Activated T-cell treated with anti-CD3 and anti-CD28 coated beads, Interleukin-2, amount 50 U/mL, for 48 hours (primary cell): ENCODE results near the gene ARHGAP18.
"Not testable (repeated sequence)": the region's sequence is repeated elsewhere in the genome, so short reads cannot be mapped to it uniquely, and the experiment has no call there.

Experiments used
- DNase-seq, 2 experiments: peaks; one replicate each; pipeline ENCODE4 v3.0.0-alpha.2; 2020

The ARHGAP18 gene

GRCh38 chr6:129607581-129608186, 102.3 kb downstream of the ARHGAP18 start:
- DNase-seq, result no peak

- no peak for DNase-seq
Observed at GRCh38 chr6:129606664-129607063, 103.3 kb downstream of the ARHGAP18 start.

GRCh38 chr6:129605967-129606366, 104.0 kb downstream of the ARHGAP18 start:
- DNase-seq, result no peak

GRCh38 chr6:129605095-129605494, 104.9 kb downstream of the ARHGAP18 start:
- no peak for DNase-seq

GRCh38 chr6:129604321-129604720, 105.7 kb downstream of the ARHGAP18 start:
- no peak for DNase-seq

- DNase-seq, result no peak
Observed at GRCh38 chr6:129603741-129604140, 106.2 kb downstream of the ARHGAP18 start.

- DNase-seq, result no peak
Observed at GRCh38 chr6:129601323-129601722, 108.7 kb downstream of the ARHGAP18 start.

GRCh38 chr6:129599467-129599866, 110.5 kb downstream of the ARHGAP18 start:
- no peak for DNase-seq

GRCh38 chr6:129598244-129599187, 111.5 kb downstream of the ARHGAP18 start:
- DNase-seq, result no peak

- no peak for DNase-seq
Observed at GRCh38 chr6:129597023-129597713, 112.8 kb downstream of the ARHGAP18 start.

- no peak for DNase-seq
Observed at GRCh38 chr6:129596522-129596921, 113.5 kb downstream of the ARHGAP18 start.

GRCh38 chr6:129593233-129593564, 116.8 kb downstream of the ARHGAP18 start:
- no peak for DNase-seq

GRCh38 chr6:129592516-129593232, 117.3 kb downstream of the ARHGAP18 start:
- DNase-seq, result peak; percentile 32 to 39

GRCh38 chr6:129590408-129591022, 119.5 kb downstream of the ARHGAP18 start:
- no peak for DNase-seq

- DNase-seq, result no peak
Observed at GRCh38 chr6:129586815-129587214, 123.2 kb downstream of the ARHGAP18 start.

GRCh38 chr6:129583866-129584265, 126.1 kb downstream of the ARHGAP18 start:
- no peak for DNase-seq

GRCh38 chr6:129578315-129578714, 131.7 kb downstream of the ARHGAP18 start:
- no peak for DNase-seq

- no peak for DNase-seq
Observed at GRCh38 chr6:129577691-129578090, 132.3 kb downstream of the ARHGAP18 start.

GRCh38 chr6:129576456-129576855, 133.5 kb downstream of the ARHGAP18 start:
- DNase-seq, result no peak

- DNase-seq, result no peak
Observed at GRCh38 chr6:129575378-129576118, 134.4 kb downstream of the ARHGAP18 start.

- DNase-seq, result not testable (repeated sequence)
Observed at GRCh38 chr6:129574605-129575004, 135.4 kb downstream of the ARHGAP18 start.

- DNase-seq, result not testable (repeated sequence)
Observed at GRCh38 chr6:129570929-129571328, 139.0 kb downstream of the ARHGAP18 start.
